ENCODE results near the gene ZCCHC12. TPM values are rescaled to one million over a fixed set of nuclear protein-coding genes. Genes with fewer than 3 reads are reported as not detected.

ZCCHC12 gene
- total RNA-seq, 4 donors from 2014 or later = 0.17 TPM; not detected in 3

DNA sequence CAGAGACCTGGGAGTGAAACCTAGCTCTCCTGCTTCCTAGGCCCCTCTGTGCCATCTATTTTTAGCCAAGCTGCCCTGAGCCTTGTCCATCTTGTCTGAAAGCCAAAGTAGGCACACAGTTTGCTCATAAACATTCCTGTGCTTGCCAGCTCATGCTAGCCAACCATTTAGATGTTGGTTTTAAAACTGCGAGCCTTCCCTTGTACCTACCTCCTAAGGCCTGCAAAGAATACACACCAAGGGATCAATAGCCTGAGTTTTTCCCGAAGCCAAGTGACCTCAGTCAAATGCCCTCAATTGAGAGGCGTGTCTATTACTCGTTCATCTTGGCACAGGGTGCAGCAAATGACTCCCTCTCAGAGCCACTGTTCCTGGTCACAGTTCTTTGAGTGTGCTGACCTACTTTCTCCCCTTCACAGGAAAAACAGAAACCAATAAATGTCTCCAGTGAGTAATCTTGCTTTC is 48.5 kb downstream of the ZCCHC12 start:
- TF ChIP-seq, protein P1, sequence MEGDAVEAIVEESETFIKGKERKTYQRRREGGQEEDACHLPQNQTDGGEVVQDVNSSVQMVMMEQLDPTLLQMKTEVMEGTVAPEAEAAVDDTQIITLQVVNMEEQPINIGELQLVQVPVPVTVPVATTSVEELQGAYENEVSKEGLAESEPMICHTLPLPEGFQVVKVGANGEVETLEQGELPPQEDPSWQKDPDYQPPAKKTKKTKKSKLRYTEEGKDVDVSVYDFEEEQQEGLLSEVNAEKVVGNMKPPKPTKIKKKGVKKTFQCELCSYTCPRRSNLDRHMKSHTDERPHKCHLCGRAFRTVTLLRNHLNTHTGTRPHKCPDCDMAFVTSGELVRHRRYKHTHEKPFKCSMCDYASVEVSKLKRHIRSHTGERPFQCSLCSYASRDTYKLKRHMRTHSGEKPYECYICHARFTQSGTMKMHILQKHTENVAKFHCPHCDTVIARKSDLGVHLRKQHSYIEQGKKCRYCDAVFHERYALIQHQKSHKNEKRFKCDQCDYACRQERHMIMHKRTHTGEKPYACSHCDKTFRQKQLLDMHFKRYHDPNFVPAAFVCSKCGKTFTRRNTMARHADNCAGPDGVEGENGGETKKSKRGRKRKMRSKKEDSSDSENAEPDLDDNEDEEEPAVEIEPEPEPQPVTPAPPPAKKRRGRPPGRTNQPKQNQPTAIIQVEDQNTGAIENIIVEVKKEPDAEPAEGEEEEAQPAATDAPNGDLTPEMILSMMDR (IDR thresholded peaks at IDR 0.05; ENCODE audit: low read depth) = no peak

Other genes with a start within 250 kb of the ZCCHC12 start
- 100 to 1,000 TPM in 1 of 4 donors, 10 to 100 TPM in 3; 61.0 to 177 (median 82.9) TPM for gene IL13RA1, start 96.2 kb upstream of the ZCCHC12 start, total RNA-seq
- 10 to 100 TPM; 10.8 to 22.1 (median 12.3) TPM for gene LONRF3, start 150.8 kb downstream of the ZCCHC12 start, total RNA-seq
- not detected for gene CT47C1, start 249.2 kb downstream of the ZCCHC12 start, total RNA-seq